IMR-90 (cell line): ENCODE data around the gene GCM1. TPM values are rescaled to one million over a fixed set of nuclear protein-coding genes. Genes with fewer than 3 reads are reported as not detected.

Source experiments
- ATAC-seq: fragments of 200-7000 bp; cut with Tn5 transposase; 2 replicates; pipeline ENCODE4 v1.9.1; 2020; ENCODE audit warnings: low read depth, mild to moderate bottlenecking, moderate library complexity
- BruUV-seq: library from RNA; stranded (reverse); fragments of 400-500 nt; replicated peaks from 2 replicates; lab custom pipeline; 2021; lab: Mats Ljungman, UMichigan
- CTCF ChIA-PET: fragments of 300-600 bp; formaldehyde crosslinking; extraction: SDS; loops from one replicate; lab custom pipeline; 2021; ENCODE audit warnings: antibody characterized with exemption; lab: Yijun Ruan, JAX
- POLR2A ChIA-PET: fragments of 300-600 bp; sonication (Branson Sonifier 250); formaldehyde crosslinking; loops from one replicate; lab custom pipeline; 2022; ENCODE audit warnings: antibody characterized with exemption; ENCODE audit not compliant: unreplicated experiment; lab: Charles Lee
- DNase-seq: peaks from one replicate; pipeline ENCODE4 v3.0.0; 2013
- H2AFZ ChIP-seq: replicated peaks from 2 replicates; pipeline ENCODE3; 2013; ENCODE audit warnings: low read length, mild to moderate bottlenecking; ENCODE audit not compliant: poor library complexity
- H2AK5ac ChIP-seq: 2 replicates; pipeline ENCODE4 v1.6.1; 2013; ENCODE audit warnings: low read depth, low read length, inconsistent platforms
- H2AK9ac ChIP-seq: replicated peaks from 2 replicates; pipeline ENCODE3; 2013; ENCODE audit warnings: mild to moderate bottlenecking, low read depth, low read length, moderate library complexity; ENCODE audit not compliant: poor library complexity
- H2BK120ac ChIP-seq: 2 replicates; pipeline ENCODE4 v1.6.1; 2013; ENCODE audit warnings: low read depth, low read length, inconsistent platforms
- H2BK15ac ChIP-seq: 3 replicates; pipeline ENCODE4 v1.6.1; 2013; ENCODE audit warnings: low read depth, low read length, inconsistent platforms
- H2BK20ac ChIP-seq: 2 replicates; pipeline ENCODE4 v1.6.1; 2013; ENCODE audit warnings: low read depth, mild to moderate bottlenecking, inconsistent platforms, low read length, moderate library complexity
- H2BK5ac ChIP-seq: 2 replicates; pipeline ENCODE4 v1.6.1; 2013; ENCODE audit warnings: mild to moderate bottlenecking, low read depth, low read length, inconsistent platforms; ENCODE audit not compliant: poor library complexity, severe bottlenecking
- H3K14ac ChIP-seq: replicated peaks from 2 replicates; pipeline ENCODE4 v1.6.1; 2013; ENCODE audit warnings: low read depth, low read length, inconsistent platforms
- H3K18ac ChIP-seq: 2 replicates; pipeline ENCODE4 v1.6.1; 2013; ENCODE audit warnings: low read depth, low read length, control low read depth
- H3K23ac ChIP-seq: 2 replicates; pipeline ENCODE4 v1.6.1; 2013; ENCODE audit warnings: low read depth, low read length, inconsistent platforms
- H3K27ac ChIP-seq: 2 replicates; pipeline ENCODE4 v1.5.1; 2013; ENCODE audit warnings: mild to moderate bottlenecking, control low read depth, low read length; ENCODE audit not compliant: insufficient read depth
- H3K27me3 ChIP-seq: 2 replicates; pipeline ENCODE4 v1.6.1; 2013; ENCODE audit warnings: low read length; ENCODE audit not compliant: control insufficient read depth, insufficient read depth
- H3K36me3 ChIP-seq: 2 replicates; pipeline ENCODE4 v1.6.1; 2013; ENCODE audit warnings: low read length, mixed read lengths; ENCODE audit not compliant: control insufficient read depth, insufficient read depth
- H3K4ac ChIP-seq: 2 replicates; pipeline ENCODE4 v1.6.1; 2013; ENCODE audit warnings: low read depth, low read length, inconsistent platforms
- H3K4me1 ChIP-seq: 2 replicates; pipeline ENCODE4 v1.6.1; 2013; ENCODE audit warnings: low read length, mixed read lengths; ENCODE audit not compliant: control insufficient read depth, insufficient read depth
- H3K4me2 ChIP-seq: 2 replicates; pipeline ENCODE4 v1.6.1; 2013; ENCODE audit warnings: low read depth, mild to moderate bottlenecking, control low read depth, low read length, moderate library complexity
- H3K4me3 ChIP-seq: 2 replicates; pipeline ENCODE4 v1.5.1; 2013; ENCODE audit warnings: low read depth, mild to moderate bottlenecking, control low read depth, low read length, moderate library complexity; ENCODE audit not compliant: insufficient read depth
- H3K56ac ChIP-seq: 2 replicates; pipeline ENCODE4 v1.6.1; 2013; ENCODE audit warnings: low read length, inconsistent platforms; ENCODE audit not compliant: insufficient read depth; ENCODE audit errors: extremely low read depth
- H3K79me1 ChIP-seq, 2 experiments: 2 replicates each; pipeline ENCODE4 v1.6.1; 2013; ENCODE audit warnings: low read length in 2 of 2, inconsistent platforms in 1 of 2, low read depth in 1 of 2
- H3K9ac ChIP-seq: 2 replicates; pipeline ENCODE4 v1.6.1; 2013; ENCODE audit warnings: low read depth, low read length, control low read depth
- H3K9me1 ChIP-seq: 2 replicates; pipeline ENCODE4 v1.6.1; 2013; ENCODE audit warnings: low read length, inconsistent platforms; ENCODE audit not compliant: insufficient read depth
- H3K9me3 ChIP-seq: 2 replicates; pipeline ENCODE4 v1.6.1; 2013; ENCODE audit warnings: low read length; ENCODE audit not compliant: control insufficient read depth, insufficient read depth
- H4K20me1 ChIP-seq: 2 replicates; pipeline ENCODE4 v1.6.1; 2013; ENCODE audit warnings: low read length, inconsistent platforms; ENCODE audit not compliant: insufficient read depth
- H4K5ac ChIP-seq: 2 replicates; pipeline ENCODE4 v1.6.1; 2013; ENCODE audit warnings: mild to moderate bottlenecking, low read depth, low read length, control low read depth
- H4K8ac ChIP-seq, 2 experiments: 2 replicates each; pipeline ENCODE4 v1.6.1; 2013; ENCODE audit warnings: low read depth in 2 of 2, low read length in 2 of 2, control low read depth in 1 of 2, inconsistent platforms in 1 of 2
- H4K91ac ChIP-seq: 2 replicates; pipeline ENCODE4 v1.6.1; 2013; ENCODE audit warnings: low read depth, low read length, inconsistent platforms; ENCODE audit not compliant: insufficient read depth
- BHLHE40 ChIP-seq: fragments of 150-350 bp; IDR thresholded peaks from 2 replicates; pipeline ENCODE4 v1.6.1; 2016; ENCODE audit warnings: mild to moderate bottlenecking, low read depth, low read length
- MAZ ChIP-seq: IDR thresholded peaks from 2 replicates; pipeline ENCODE4 v1.6.1; 2012; ENCODE audit warnings: low read depth, mild to moderate bottlenecking, low read length, improper control_type of control experiment, moderate library complexity, borderline replicate concordance
- MXI1 ChIP-seq: IDR thresholded peaks from 2 replicates; pipeline ENCODE4 v1.6.1; 2012; ENCODE audit warnings: low read depth, mild to moderate bottlenecking, low read length, moderate library complexity, borderline replicate concordance
- RAD21 ChIP-seq: IDR thresholded peaks from 2 replicates; pipeline ENCODE4 v1.6.1; 2012; ENCODE audit warnings: low read length, improper control_type of control experiment
- WGBS, 2 experiments: methylation state at CpG; one replicate each; pipeline versions ENCODE4 v1.1.5 to v1.1.7; 2013; ENCODE audit warnings: missing lambda C conversion rate in 2 of 2; ENCODE audit not compliant: insufficient read length in 1 of 2; ENCODE audit errors: extremely low coverage in 2 of 2; 5-methylcytosine and 5-hydroxymethylcytosine counted together
- dilution Hi-C: fragments of 300-500 bp; cut with HindIII; formaldehyde crosslinking; loops from one replicate; pipeline ENCODE4 v1.14.3; 2018; ENCODE audit warnings: low sequenced_read_pairs; ENCODE audit not compliant: unreplicated experiment
- in situ Hi-C: fragments of 300-500 bp; cut with MboI; formaldehyde crosslinking; loops from 3 replicates; pipeline ENCODE4 v1.14.3; 2019; ENCODE audit warnings: low sequenced_read_pairs, inconsistent platforms, mixed read lengths
- intact Hi-C: fragments of 100-400 bp; cut with micrococcal nuclease; formaldehyde crosslinking; loops from 2 replicates; pipeline ENCODE4 v1.10.0; 2022
- polyA plus RNA-seq, 3 experiments: library from polyadenylated mRNA; depleted of rRNA; stranded (reverse); fragments of >200 nt; gene quantifications; 2 replicates each; pipeline ENCODE4 v1.2.3, GENCODE V29; 2012; ENCODE audit warnings: low replicate concordance in 1 of 3
- total RNA-seq: library from RNA; depleted of rRNA; stranded (reverse); fragments of >200 nt; gene quantifications from 2 replicates; pipeline ENCODE4 v1.2.3, GENCODE V29; 2012

GCM1 gene
- total and polyA plus RNA-seq, 2 of the 4 experiments (the other 2 are of a cell fraction) = not detected

DNA sequence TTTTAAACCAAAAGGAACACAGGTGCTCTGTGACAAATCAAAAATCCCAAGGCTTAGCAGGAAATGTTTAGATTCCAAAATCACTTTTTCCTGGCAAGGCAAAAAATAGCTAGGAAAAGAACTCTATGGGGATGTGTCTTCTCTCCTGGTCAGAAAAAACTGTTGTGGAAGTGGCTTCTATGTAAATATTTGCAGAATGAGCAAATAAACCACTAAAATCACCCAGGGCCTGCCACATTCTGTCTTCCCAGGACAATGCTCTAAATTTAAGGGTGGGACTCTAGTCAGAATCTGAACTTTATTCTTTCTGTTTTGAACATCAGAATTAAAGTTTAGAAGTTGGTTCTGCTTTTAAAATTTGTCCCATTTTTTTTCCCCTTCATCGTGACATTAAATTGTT, 29.3 kb downstream of the GCM1 start:
- no peak overlapping the region for H4K8ac ChIP-seq
- H3K9me1 ChIP-seq = no peaks in the 10 kb centered on the region; the same call in 1 of the 2 replicates
- no peak overlapping the region for H3K4ac ChIP-seq
- H3K4me3 ChIP-seq = no peak overlapping the region
- H2BK15ac ChIP-seq = no peak overlapping the region
- ATAC-seq = no peak
- peaks cover 3% of the 10 kb centered on the region; the same call in 1 of the 2 replicates for H3K9me3 ChIP-seq
- no peak overlapping the region for H2BK120ac ChIP-seq
- H3K4me1 ChIP-seq = peaks cover 3% of the 10 kb centered on the region; the same call in 1 of the 2 replicates
- H3K9ac ChIP-seq = no peak overlapping the region
- H3K79me1 ChIP-seq = no peaks in the 10 kb centered on the region
- H2AK5ac ChIP-seq = no peak overlapping the region
- H3K23ac ChIP-seq = no peak overlapping the region
- H3K18ac ChIP-seq = no peak overlapping the region
- no peaks in the 10 kb centered on the region for H4K20me1 ChIP-seq
- no peak overlapping the region for H3K27ac ChIP-seq
- no peak overlapping the region for H3K56ac ChIP-seq
- H4K91ac ChIP-seq = no peak overlapping the region
- H2AFZ ChIP-seq = no peak overlapping the region
- dilution Hi-C loops (no loop called here), in situ Hi-C loops (no loop called here), intact Hi-C loops (no loop called here)
- no peak for DNase-seq
- WGBS, 2 experiments = 60% methylated on average over 1 of the region's 1 CpG; no CpG with 5 or more reads in 1 of the 2 experiments
- ChIA-PET CTCF (no interaction called here), POLR2A (no interaction called here)
- no peak overlapping the region for H4K5ac ChIP-seq
- no peak overlapping the region for H3K4me2 ChIP-seq
- H2BK5ac ChIP-seq = no peak overlapping the region
- peaks cover 11% of the 10 kb centered on the region for H3K27me3 ChIP-seq
- BruUV-seq = no TSS peak
- no peak overlapping the region for H2AK9ac ChIP-seq
- H3K14ac ChIP-seq = no peak overlapping the region
- H2BK20ac ChIP-seq = no peak overlapping the region
- TF ChIP-seq RAD21 (no peak), MXI1 (no peak), BHLHE40 (no peak), MAZ (no peak)
- H3K36me3 ChIP-seq = no peaks in the 10 kb centered on the region
